Esophagus muscularis mucosa (tissue), 3 donors: Measurements from ENCODE around the gene VBP1.

Experiments
- CTCF ChIP-seq, 3 experiments: fragments of 200-600 bp in 2 of 3; fragments of 450-650 bp in 1 of 3; sonication (generic) in 2 of 3; IDR thresholded peaks; one replicate each; pipeline ENCODE4 v1.5.1; 2017 to 2019; ENCODE audit warnings: antibody characterized with exemption in 3 of 3, mild to moderate bottlenecking in 2 of 3, moderate library complexity in 1 of 3
- POLR2A ChIP-seq: fragments of 450-650 bp; IDR thresholded peaks from one replicate; pipeline ENCODE4 v1.6.1; 2017; ENCODE audit warnings: antibody characterized with exemption, moderate library complexity, mild to moderate bottlenecking, low read depth

GRCh38 chrX:155211208-155211607 lies 5.1 kb upstream of the VBP1 start:
- TF ChIP-seq CTCF (IDR thresholded peaks at IDR 0.05), result no peak
- TF ChIP-seq POLR2A, result no peak
